ENCODE measurements around the gene POT1. TPM values are rescaled to one million over a fixed set of nuclear protein-coding genes. Genes with fewer than 3 reads are reported as not detected.

POT1 gene
- total RNA-seq, 1 donor from 2014 or later: 26.2 TPM

- intact Hi-C loops (cut with micrococcal nuclease): no loop called here
Measured at GRCh38 chr7:124914298-124914697, 15.3 kb downstream of the POT1 start.

- intact Hi-C loops (cut with micrococcal nuclease): no loop called here
Measured at GRCh38 chr7:124912972-124913371, 16.7 kb downstream of the POT1 start.

GRCh38 chr7:124909808-124910207 is 19.8 kb downstream of the POT1 start:
- intact Hi-C loops (cut with micrococcal nuclease): no loop called here

- intact Hi-C loops (cut with micrococcal nuclease): no loop called here
Measured at GRCh38 chr7:124908259-124908658, 21.4 kb downstream of the POT1 start.

GRCh38 chr7:124907490-124907889 is 22.1 kb downstream of the POT1 start:
- intact Hi-C loops (cut with micrococcal nuclease): no loop called here

GRCh38 chr7:124898531-124898930 is 31.1 kb downstream of the POT1 start:
- intact Hi-C loops (cut with micrococcal nuclease): no loop called here

GRCh38 chr7:124896001-124896400 is 33.6 kb downstream of the POT1 start:
- intact Hi-C loops (cut with micrococcal nuclease): no loop called here

GRCh38 chr7:124893140-124893827 is 36.3 kb downstream of the POT1 start:
- intact Hi-C loops (cut with micrococcal nuclease): no loop called here

GRCh38 chr7:124887247-124887646 is 42.4 kb downstream of the POT1 start:
- intact Hi-C loops (cut with micrococcal nuclease): no loop called here

- intact Hi-C loops (cut with micrococcal nuclease): no loop called here
Measured at GRCh38 chr7:124881981-124882380, 47.6 kb downstream of the POT1 start.

- intact Hi-C loops (cut with micrococcal nuclease): no loop called here
Measured at GRCh38 chr7:124879771-124880170, 49.9 kb downstream of the POT1 start.

- intact Hi-C loops (cut with micrococcal nuclease): no loop called here
Measured at GRCh38 chr7:124879103-124879502, 50.5 kb downstream of the POT1 start.

GRCh38 chr7:124874644-124875163 is 54.9 kb downstream of the POT1 start:
- intact Hi-C loops (cut with micrococcal nuclease): no loop called here

GRCh38 chr7:124857672-124858235 is 71.9 kb downstream of the POT1 start:
- intact Hi-C loops (cut with micrococcal nuclease): loop anchor here (5.0 to 10.0 kb wide), 2 partner anchors 1175 to 1223 kb away; no protein-coding TSS in a partner anchor

GRCh38 chr7:124856299-124856888 is 73.2 kb downstream of the POT1 start:
- intact Hi-C loops (cut with micrococcal nuclease): loop anchor here (1.0 to 10.0 kb wide), 4 partner anchors 700 to 1362 kb away; no protein-coding TSS in a partner anchor

- intact Hi-C loops (cut with micrococcal nuclease): no loop called here
Measured at GRCh38 chr7:124843336-124843735, 86.3 kb downstream of the POT1 start.

GRCh38 chr7:124840435-124840834 is 89.2 kb downstream of the POT1 start:
- intact Hi-C loops (cut with micrococcal nuclease): no loop called here

GRCh38 chr7:124839687-124840086 is 89.9 kb downstream of the POT1 start:
- intact Hi-C loops (cut with micrococcal nuclease): no loop called here

GRCh38 chr7:124836173-124836572 is 93.5 kb downstream of the POT1 start:
- intact Hi-C loops (cut with micrococcal nuclease): no loop called here

GRCh38 chr7:124818807-124819206 is 110.8 kb downstream of the POT1 start:
- intact Hi-C loops (cut with micrococcal nuclease): no loop called here

GRCh38 chr7:124813994-124814798 is 115.4 kb downstream of the POT1 start:
- intact Hi-C loops (cut with micrococcal nuclease): no loop called here

- intact Hi-C loops (cut with micrococcal nuclease): no loop called here
Measured at GRCh38 chr7:124812764-124813163, 116.9 kb downstream of the POT1 start.
